Effector memory CD4-positive, alpha-beta T cell (primary cell): Measurements from ENCODE around the gene ASCC2.

ENCODE experiments used
- DNase-seq, 3 donors: peaks; one replicate each; pipeline ENCODE4 v3.0.0-alpha.2; 2020
- H3K27ac ChIP-seq: 2 replicates; pipeline ENCODE4 v1.7.0; 2013; ENCODE audit warnings: mild to moderate bottlenecking, low read length, moderate library complexity; ENCODE audit not compliant: insufficient read depth, poor library complexity, severe bottlenecking
- H3K27me3 ChIP-seq: replicated peaks from 2 replicates; pipeline ENCODE4 v1.7.0; 2013; ENCODE audit warnings: mild to moderate bottlenecking, low read length; ENCODE audit not compliant: insufficient read depth, control insufficient read depth, poor library complexity, severe bottlenecking
- H3K36me3 ChIP-seq: 2 replicates; pipeline ENCODE4 v1.7.0; 2013; ENCODE audit warnings: mild to moderate bottlenecking, low read length, moderate library complexity; ENCODE audit not compliant: control insufficient read depth, insufficient read depth
- H3K4me1 ChIP-seq: 2 replicates; pipeline ENCODE4 v1.7.0; 2013; ENCODE audit warnings: low read length, mild to moderate bottlenecking; ENCODE audit not compliant: control insufficient read depth, insufficient read depth, poor library complexity, severe bottlenecking
- H3K4me3 ChIP-seq: 2 replicates; pipeline ENCODE4 v1.7.0; 2013; ENCODE audit warnings: low read length, low read depth, mild to moderate bottlenecking; ENCODE audit not compliant: insufficient read depth, poor library complexity, severe bottlenecking
- H3K9me3 ChIP-seq: 2 replicates; pipeline ENCODE4 v1.7.0; 2013; ENCODE audit warnings: mild to moderate bottlenecking, low read length, moderate library complexity; ENCODE audit not compliant: control insufficient read depth

ASCC2 gene

DNA sequence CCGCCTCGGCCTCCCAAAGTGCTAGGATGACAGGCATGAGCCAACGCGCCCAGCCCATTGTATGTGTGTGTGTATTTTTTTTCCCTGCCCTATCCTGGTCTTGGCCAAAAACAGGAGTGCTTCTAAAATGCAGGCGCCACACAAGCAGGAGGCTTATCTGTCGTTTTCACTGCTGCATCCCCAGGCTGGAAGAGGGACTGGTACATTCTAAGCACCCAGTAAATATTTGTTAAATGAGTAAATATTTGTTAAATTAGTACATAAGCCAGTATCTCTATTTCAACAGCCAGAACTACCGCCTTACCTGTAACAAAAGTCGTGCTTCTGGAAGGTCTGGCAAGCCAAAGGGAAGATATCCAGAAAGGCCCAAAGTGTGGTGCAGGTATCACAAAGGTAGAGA is 24.9 kb downstream of the ASCC2 start:
- DNase-seq: no peak

DNA sequence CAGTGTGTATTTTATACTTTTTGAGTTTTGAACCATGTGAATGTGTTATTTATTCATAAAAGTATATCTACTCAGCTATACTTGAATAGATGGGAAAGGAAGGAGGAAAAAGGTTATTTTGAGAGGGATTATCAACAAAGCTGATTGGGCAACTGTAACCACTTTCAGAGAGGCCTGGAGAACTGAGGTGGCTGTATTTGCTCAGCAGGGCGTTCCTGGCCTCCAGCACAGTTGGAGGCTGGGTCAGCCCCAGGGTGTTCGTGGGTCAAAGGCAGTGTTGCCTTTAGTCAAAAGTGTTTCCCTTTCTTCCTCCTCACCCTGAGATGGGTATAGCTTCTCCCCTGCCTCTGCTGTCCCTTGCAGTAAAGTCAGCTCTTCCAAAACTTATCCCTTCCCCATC is 26.7 kb downstream of the ASCC2 start:
- DNase-seq: no peak
- Histone ChIP-seq H3K4me3 (no peak overlapping the region), H3K27ac (no peak overlapping the region), H3K4me1 (no peaks in the 10 kb centered on the region), H3K9me3 (no peaks in the 10 kb centered on the region), H3K36me3 (peaks cover 84% of the 10 kb centered on the region), H3K27me3 (no peaks in the 10 kb centered on the region)

More for the DNA sequence above, 24.9 kb downstream of the ASCC2 start:
- no peaks in the 10 kb centered on the region for H3K9me3 ChIP-seq
- H3K27me3 ChIP-seq: no peaks in the 10 kb centered on the region
- H3K4me3 ChIP-seq: no peak overlapping the region
- H3K4me1 ChIP-seq: no peaks in the 10 kb centered on the region
- H3K27ac ChIP-seq: no peak overlapping the region
- peaks cover 80% of the 10 kb centered on the region for H3K36me3 ChIP-seq

DNA sequence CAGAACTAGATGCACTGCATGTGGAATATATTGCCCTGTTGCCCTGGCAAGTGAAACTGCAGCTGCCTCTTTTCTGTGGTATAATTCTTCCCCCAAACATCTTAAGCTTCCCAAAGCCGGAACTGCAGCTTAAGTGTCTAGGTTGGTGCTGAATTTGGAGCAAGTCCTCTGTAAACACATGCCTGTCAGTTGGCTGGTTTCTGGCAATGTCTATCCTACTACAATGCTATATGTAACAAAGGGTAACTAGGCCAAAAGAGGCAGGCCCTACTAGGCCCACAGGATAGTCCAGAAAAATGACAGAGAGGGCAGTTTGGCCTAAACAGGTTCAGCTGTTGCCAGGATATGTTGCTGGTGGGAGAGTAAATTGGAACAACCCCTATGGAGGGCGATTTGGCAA is 27.9 kb downstream of the ASCC2 start:
- Histone ChIP-seq H3K9me3 (no peaks in the 10 kb centered on the region), H3K36me3 (peaks cover 87% of the 10 kb centered on the region), H3K27ac (no peak overlapping the region), H3K4me1 (no peaks in the 10 kb centered on the region), H3K27me3 (no peaks in the 10 kb centered on the region), H3K4me3 (no peak overlapping the region)
- DNase-seq: no peak

DNA sequence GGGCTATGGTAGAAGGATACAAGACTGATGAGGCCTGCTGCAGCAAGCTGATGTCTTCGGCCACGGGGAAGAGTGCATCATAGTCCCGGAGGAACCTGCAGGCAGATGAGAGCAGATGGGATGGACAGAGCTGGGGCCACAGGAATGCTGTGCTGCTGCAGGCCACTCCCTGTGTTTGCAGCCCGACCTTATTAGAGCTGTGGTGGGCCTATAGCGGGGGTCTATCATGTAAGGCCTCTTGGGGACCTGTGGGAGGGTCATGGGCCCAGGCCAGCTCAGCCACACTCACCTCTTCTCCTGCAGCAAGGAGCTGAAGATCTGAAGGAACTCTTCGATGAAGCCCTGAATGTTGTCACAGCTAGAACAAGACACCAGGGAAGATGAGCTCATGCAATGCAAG is 31.9 kb downstream of the ASCC2 start:
- no peaks in the 10 kb centered on the region for H3K9me3 ChIP-seq
- H3K4me3 ChIP-seq: no peak overlapping the region
- H3K27ac ChIP-seq: no peak overlapping the region
- H3K36me3 ChIP-seq: peaks cover 80% of the 10 kb centered on the region
- DNase-seq: no peak
- H3K27me3 ChIP-seq: no peaks in the 10 kb centered on the region
- no peaks in the 10 kb centered on the region for H3K4me1 ChIP-seq

DNA sequence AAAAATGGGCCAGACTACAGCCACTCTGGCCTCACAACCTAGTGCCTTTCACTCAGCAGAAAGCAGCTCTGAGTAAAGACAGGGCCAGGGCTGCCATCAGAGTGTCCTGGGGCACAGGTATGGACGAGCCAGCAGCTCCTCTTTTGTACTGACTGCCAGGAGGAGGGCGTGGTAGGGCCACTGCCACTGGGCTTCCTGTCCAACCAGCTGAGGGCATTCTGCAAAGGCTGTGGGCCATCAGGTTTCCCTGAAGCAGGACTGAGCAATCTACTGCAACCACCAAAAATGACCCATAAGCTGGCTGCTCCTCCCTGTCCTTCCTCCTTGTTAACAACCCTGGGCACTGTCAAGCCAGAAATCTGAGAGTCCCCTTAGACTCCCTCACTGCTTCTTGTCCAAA is 33.1 kb downstream of the ASCC2 start:
- H3K4me1 ChIP-seq: no peaks in the 10 kb centered on the region
- H3K9me3 ChIP-seq: no peaks in the 10 kb centered on the region
- no peaks in the 10 kb centered on the region for H3K27me3 ChIP-seq
- H3K36me3 ChIP-seq: peaks cover 80% of the 10 kb centered on the region
- no peak overlapping the region for H3K27ac ChIP-seq
- H3K4me3 ChIP-seq: no peak overlapping the region
- DNase-seq: no peak

DNA sequence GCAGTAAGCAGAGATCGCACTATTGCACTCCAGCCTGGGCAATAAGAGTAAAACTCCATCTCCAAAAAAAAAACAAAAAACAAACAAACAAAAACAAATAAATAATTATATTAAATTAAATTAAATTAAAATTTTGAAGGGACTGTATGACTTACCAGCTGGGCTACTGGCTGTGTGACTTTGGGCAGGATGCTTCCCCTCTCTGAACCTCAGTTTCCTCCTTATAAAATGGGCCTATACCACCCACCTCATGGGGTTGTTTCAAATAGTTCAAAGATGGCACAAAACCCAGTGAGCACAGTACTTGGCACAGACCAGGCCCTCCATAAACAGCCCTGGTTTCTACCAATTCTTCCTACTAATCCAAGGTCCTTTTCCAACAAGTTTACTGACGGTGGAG is 34.9 kb downstream of the ASCC2 start:
- Histone ChIP-seq H3K4me1 (no peaks in the 10 kb centered on the region), H3K36me3 (peaks cover 93% of the 10 kb centered on the region), H3K27ac (no peak overlapping the region), H3K4me3 (no peak overlapping the region), H3K27me3 (no peaks in the 10 kb centered on the region), H3K9me3 (no peaks in the 10 kb centered on the region)
- DNase-seq: no peak

DNA sequence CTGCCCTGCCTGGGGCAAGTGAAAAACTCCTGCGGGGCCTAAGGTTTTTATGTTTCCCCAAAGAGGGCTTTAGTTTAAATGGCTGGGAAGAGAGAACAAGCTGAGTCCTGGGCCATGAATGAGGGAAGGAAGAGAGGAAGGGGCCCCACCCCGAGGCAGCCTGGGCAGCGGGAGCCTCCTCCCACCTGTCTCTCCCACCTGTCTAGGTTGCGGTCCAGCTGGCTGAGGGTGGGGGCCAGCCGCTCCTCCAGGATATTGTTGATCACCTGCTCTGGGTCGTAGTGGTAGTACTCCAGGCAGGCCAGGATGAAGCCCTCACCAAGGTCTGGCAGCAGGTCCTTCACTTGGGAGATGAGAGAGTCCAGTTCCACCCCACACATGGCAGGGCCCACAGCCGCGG is 36.3 kb downstream of the ASCC2 start:
- no peak overlapping the region for H3K4me3 ChIP-seq
- no peak for DNase-seq
- H3K27ac ChIP-seq: no peak overlapping the region
- peaks cover 91% of the 10 kb centered on the region for H3K36me3 ChIP-seq
- H3K9me3 ChIP-seq: no peaks in the 10 kb centered on the region
- no peaks in the 10 kb centered on the region for H3K27me3 ChIP-seq
- H3K4me1 ChIP-seq: no peaks in the 10 kb centered on the region

DNA sequence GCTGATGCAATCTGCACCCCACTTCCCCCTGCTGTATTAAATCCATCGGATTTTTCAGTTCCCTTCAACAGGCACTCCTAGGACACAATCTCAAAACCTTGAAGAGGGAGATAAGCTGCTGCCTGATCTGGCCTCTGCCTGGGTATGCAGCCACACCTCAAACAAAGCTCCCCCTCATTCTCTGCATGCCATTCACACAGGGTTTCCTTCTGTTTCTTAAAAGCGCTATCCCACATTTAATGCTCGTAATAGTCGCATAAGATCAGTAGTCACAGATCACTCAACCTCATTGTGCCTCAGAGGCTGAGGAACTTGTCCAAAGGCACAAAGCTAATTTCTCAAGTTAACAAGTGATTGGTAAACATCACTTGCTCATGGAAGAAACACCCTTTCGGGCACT is 36.9 kb downstream of the ASCC2 start:
- H3K27ac ChIP-seq: no peak overlapping the region
- no peak for DNase-seq
- no peaks in the 10 kb centered on the region for H3K27me3 ChIP-seq
- no peaks in the 10 kb centered on the region for H3K4me1 ChIP-seq
- H3K36me3 ChIP-seq: peaks cover 91% of the 10 kb centered on the region
- H3K4me3 ChIP-seq: no peak overlapping the region
- H3K9me3 ChIP-seq: no peaks in the 10 kb centered on the region

DNA sequence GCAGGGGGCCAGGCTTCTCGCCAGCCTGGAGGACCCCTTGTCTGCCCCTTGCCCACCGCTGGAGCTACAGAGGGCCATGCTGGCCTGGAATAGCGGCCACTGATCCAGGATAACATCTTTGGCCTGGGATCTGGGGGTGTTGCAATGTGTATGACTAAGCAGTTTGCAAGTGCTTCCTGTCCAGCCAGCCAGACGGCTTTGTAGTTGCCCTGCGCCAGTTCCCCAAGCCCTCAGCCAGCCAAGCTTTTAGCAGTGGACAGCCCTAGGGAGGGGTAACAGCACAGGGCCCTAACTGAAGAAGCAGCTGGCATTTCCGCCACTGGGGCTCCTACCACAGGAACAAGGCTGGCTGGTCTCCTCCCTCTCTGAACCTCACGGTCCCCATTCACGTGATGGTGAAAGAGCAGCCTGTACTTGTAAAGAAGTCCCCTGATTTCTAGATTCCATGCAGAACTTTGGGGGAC is 38.8 kb downstream of the ASCC2 start:
- Histone ChIP-seq H3K9me3 (no peaks in the 10 kb centered on the region), H3K4me3 (no peak overlapping the region), H3K27ac (no peak overlapping the region), H3K27me3 (no peaks in the 10 kb centered on the region), H3K36me3 (peaks cover 78% of the 10 kb centered on the region), H3K4me1 (no peaks in the 10 kb centered on the region)
- no peak for DNase-seq

DNA sequence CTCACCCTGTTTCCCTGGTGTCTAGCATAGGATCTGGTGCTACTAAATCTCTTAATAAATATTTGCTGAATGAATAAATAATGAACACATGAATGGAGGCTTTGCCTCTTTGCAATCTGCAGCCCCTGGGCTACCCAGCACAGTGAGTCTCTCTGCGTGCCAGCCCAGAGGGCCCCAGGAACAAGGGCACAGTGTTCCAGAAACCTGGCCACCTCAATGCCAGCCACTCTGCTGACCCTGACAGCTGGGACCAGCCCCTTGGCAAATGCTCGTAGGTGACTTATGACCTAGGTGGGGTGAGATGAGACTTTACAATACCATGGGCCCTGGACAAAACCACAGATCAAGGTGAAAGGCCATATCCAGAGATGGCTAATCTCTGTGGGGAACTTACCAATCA is 39.3 kb downstream of the ASCC2 start:
- H3K27ac ChIP-seq: no peak overlapping the region
- H3K4me1 ChIP-seq: no peaks in the 10 kb centered on the region
- DNase-seq: no peak
- H3K9me3 ChIP-seq: no peaks in the 10 kb centered on the region
- H3K4me3 ChIP-seq: no peak overlapping the region
- H3K36me3 ChIP-seq: peaks cover 74% of the 10 kb centered on the region
- H3K27me3 ChIP-seq: no peaks in the 10 kb centered on the region

DNA sequence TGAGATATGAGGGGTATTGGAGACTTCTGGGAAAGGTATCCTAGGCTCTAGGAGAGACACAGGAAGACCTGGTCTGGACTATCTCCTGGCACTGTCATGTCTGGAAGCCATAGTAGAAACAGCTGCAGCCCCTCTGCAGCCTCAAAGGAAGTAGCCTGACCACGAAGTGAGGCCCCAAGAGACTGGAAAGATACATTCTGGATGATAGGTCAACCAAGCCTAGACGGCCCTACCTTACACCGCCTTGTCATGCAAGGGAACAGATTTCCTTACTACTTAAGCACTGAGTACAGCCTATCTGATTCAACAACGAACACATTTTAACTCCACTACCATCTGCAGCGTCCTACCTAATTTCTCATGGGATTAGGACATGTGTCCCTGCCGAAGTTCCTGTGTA is 39.8 kb downstream of the ASCC2 start:
- Histone ChIP-seq H3K9me3 (no peaks in the 10 kb centered on the region), H3K36me3 (peaks cover 73% of the 10 kb centered on the region), H3K4me1 (no peaks in the 10 kb centered on the region), H3K4me3 (no peak overlapping the region), H3K27me3 (no peaks in the 10 kb centered on the region), H3K27ac (no peak overlapping the region)
- DNase-seq: no peak
